LNCaP clone FGC (cell line): Measurements from ENCODE around the gene GOSR2.

Source experiments
- DNase-seq: peaks from one replicate; pipeline ENCODE4 v3.0.0-alpha.2; 2011; ENCODE audit warnings: low read depth
- H3K4me3 ChIP-seq: 2 replicates; pipeline ENCODE4 v1.5.1; 2011; ENCODE audit warnings: mild to moderate bottlenecking, low read depth, low read length, control low read depth
- TF ChIP-seq, protein P1 (sequence below): IDR thresholded peaks from 2 replicates; pipeline ENCODE4 v1.5.1; 2012; ENCODE audit warnings: mild to moderate bottlenecking; ENCODE audit not compliant: control insufficient read depth, insufficient read depth; ENCODE audit errors: extremely low read depth

GOSR2 gene

DNA sequence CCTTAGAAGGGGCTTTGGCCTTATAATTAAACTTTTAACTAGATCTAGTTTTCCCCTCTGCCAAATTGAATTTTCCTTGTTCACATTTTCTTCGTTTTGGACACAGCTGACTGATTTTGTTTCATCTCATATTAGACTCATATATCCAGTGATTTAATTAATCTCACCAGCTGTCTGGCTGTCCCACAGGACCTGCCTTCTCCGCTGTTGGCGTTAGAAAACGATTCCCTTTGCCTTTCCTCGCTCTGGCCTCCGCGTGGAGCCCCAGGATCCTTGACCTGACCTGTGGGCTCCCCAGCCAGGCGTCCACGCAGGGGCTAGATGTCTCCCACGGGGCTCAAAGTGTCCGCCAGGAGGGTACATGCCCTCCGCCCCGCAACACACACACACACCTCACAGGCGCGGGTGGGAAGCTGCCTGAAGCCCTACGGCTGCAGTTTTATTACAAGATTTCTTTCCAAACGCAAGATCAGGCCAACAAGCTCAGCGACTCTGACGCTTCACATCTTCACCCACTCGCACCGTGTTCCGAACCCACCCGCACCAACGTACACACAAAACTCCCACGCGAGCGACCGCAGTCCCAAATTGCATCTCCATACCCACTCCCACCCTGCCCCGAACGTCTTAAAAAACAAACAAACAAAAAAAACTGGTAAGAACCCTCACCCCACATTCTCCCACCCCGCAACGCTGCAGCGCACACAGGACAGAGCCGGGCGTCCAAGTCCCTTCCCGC is 55.0 kb downstream of the GOSR2 start:
- H3K4me3 ChIP-seq = no peak overlapping the region
- TF ChIP-seq, protein P1, sequence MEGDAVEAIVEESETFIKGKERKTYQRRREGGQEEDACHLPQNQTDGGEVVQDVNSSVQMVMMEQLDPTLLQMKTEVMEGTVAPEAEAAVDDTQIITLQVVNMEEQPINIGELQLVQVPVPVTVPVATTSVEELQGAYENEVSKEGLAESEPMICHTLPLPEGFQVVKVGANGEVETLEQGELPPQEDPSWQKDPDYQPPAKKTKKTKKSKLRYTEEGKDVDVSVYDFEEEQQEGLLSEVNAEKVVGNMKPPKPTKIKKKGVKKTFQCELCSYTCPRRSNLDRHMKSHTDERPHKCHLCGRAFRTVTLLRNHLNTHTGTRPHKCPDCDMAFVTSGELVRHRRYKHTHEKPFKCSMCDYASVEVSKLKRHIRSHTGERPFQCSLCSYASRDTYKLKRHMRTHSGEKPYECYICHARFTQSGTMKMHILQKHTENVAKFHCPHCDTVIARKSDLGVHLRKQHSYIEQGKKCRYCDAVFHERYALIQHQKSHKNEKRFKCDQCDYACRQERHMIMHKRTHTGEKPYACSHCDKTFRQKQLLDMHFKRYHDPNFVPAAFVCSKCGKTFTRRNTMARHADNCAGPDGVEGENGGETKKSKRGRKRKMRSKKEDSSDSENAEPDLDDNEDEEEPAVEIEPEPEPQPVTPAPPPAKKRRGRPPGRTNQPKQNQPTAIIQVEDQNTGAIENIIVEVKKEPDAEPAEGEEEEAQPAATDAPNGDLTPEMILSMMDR = no peak
- DNase-seq = no peak

DNA sequence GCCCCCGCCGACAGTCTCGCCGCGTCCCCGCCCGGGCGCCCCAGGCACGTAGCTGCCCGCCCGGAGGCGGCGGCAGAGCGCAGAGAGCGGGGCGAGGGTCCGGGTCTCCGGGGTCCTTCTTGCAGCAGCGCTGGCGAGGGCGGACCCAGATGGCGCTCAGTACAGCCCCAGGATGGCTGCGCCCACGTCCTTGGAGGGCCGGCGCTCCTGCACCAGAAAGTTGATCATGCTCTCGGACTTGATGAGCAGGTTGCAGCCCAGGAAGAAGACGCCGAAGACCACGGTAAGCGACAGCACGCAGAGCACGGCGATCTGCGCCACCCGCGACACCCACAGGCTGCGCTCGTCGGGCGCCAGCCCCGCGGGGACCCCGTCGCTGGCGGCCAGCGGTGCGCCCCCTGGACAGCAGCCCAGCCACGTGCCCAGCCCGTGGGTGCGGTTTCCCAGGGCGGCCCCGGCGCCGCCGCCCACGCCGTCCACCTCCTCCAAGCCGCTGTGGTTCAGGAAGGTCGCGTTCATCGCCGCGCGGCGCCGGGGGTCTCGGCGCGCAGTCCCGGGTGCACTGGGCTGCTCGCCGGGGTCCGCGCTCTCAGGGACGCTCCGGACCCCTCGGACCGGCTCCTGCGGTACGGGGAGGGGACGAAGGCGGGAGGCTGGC is 55.7 kb downstream of the GOSR2 start:
- TF ChIP-seq, protein P1 = no peak
- H3K4me3 ChIP-seq = peak overlapping the region; percentile 48
- DNase-seq = no peak

DNA sequence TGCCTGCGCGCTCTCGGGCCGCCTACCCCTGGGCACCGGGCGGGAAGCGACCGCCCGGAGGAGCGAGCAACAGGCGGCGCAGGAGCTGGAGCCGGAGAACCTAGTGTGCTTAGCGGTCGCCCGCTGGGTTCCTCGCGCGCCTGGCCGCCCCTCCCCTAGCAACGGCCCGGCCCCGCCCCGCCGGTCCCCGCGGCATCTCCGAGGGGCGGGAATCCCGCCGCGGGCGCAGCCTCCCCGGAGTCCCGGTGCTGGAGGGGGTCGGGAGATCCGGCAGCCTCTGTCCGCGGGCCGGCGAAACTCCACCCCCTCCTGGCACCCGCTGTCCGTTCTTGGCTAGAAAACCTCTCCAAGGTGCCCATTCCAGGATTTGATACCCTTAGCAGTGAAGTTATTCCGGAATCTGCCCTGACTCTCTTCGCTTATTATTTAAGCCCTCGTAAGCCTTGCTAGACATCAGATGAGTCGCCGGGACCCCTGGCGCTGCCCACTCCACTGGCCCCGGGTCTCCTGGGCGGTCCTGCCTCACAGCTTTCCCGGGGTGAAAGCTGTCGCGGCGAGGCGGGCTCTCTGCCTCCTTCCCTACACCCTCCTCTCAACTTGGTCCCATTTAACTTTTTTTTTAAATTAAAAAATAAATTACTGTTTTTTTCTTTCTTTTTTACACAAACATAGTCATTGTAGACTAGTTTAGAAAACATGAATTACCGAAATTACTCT is 56.3 kb downstream of the GOSR2 start, which contains the start of gene RPRML:
TSS of gene RPRML (minus strand) at position 107 of the 717 bp plus-strand sequence. CDS start 246 bp downstream, outside the sequence.
- peak within 1 kb of the TSS; percentile 48 for H3K4me3 ChIP-seq
- DNase-seq = no peak
- TF ChIP-seq, protein P1 = no peak

GRCh38 chr17:46982577-46982976 is 59.6 kb downstream of the GOSR2 start:
- no peak overlapping the region for H3K4me3 ChIP-seq
- TF ChIP-seq, protein P1 = no peak
- no peak for DNase-seq

- no peak for DNase-seq
- TF ChIP-seq, protein P1 = no peak
- H3K4me3 ChIP-seq = no peak overlapping the region
These were observed 60.8 kb downstream of the GOSR2 start for GRCh38 chr17:46983782-46984181.

DNA sequence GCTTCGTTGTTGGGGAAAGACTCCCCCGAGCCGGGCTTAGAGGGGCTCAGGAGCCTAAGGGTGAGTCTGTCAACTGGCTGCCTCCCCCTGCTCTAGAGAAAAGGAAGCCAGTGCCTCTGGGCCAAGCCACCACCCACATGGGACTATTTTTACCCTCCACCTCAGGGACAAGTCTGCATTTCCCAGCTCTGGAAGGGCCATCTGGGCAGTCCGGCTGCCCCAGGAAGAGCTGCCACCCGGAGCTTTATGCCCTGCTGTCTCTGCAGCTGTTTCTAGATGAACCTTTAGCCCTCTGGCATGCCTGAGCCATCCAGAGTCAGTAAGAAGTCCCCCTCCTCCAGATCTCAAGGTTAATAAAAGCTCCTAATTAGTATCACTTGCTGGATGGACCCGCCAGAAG is 61.4 kb downstream of the GOSR2 start:
- DNase-seq = no peak
- TF ChIP-seq, protein P1 = no peak
- H3K4me3 ChIP-seq = no peak overlapping the region
